ENCODE measurements around the gene VIT.

The VIT gene

DNA sequence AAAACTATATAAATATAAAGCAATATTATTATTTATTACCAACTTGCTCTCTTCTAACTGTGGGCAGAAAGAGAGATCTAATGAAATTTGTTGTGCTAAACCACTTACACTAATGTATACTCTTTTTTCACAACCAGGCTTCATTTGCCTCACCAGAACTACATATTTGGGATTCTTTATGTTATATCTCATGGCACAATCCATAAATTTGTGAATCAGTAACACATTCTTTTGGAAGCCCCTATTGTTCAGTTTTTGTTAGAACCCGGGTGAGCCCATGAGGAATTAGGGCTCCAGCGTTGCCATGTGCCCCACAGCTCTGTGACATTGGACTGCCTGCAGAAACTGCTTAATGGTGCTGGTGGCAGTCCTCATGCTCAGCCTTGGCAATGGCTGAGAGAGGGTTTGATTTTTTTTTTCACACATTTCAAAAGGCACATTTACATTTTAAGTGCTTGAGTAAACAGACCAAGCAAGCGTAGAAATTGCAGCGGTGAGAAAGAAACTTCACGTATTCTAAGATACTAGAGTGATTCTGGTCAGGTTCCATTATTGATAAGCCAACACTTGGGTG, 15.3 kb downstream of the VIT start:
- no peak for DNase-seq (ENCODE audit: low read depth)

DNA sequence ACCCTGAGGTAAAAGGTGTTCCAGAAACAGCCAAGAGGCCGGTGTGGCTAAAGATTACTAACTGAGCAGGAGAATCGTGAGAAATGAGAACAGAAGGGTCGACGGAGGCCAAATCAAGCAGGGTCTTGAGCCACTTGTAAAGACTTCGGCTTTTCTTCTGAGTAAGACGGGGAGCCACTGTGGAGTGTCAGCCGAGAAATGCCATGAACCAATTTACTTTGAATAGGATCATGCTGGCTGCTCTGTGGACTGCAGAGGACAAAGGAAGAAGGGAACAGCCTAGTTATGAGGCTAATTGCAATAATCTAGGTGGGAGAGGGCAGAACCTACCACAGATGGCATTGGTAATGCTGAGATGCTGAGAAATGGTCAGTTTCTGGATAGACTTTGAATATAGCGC, 16.8 kb downstream of the VIT start:
- DNase-seq (ENCODE audit: low read depth), result no peak

DNA sequence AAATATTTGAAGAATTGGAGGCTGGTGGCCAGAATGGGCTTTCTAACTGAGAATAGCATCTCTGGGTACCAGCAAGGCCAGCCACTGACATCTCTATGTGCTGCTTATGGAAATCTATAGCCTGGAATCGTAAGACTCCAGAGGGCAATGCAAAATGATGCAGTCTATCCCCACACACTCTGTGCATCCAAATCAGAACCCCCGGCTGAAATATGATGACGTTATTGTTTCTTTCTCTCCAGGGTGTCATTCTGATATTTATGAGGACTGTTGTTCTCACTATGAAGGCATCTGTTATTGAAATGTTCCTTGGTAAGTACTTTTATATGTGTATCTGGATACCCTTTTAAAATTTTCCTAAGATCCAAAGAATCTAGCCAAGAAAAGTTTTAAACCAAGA, 19.6 kb downstream of the VIT start:
- DNase-seq (ENCODE audit: low read depth), result no peak

DNA sequence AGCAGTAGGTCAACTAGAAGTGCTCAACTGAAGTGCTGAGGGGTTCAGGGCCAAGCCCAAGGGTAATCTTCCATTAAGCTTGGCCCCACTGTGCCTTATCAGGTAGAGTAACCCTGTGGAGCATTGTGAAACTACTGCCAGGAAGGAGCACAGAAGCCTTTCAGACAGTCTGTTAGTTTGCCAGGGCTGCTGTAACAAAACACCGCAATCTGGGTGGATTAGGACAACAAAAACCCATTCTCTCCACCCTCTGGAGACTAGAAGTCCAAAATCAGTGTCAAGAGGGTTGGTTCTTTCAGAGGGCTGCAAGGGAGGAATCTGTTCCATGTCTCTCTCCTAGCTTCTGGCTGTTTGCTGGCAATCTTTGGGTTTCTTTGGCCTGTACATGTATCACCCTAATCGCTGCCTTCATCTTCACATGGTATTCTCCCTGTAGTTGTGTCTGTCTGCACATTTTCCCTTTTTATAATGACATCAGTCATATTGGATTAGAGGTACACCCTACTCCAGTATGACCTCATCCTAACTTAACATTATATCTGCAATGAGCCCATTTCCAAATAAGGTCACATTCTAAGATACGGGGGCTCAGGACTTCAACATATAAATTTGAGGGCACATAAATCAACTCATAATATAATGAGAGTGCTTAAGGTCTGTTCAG, 21.2 kb downstream of the VIT start:
- no peak for DNase-seq (ENCODE audit: low read depth)

DNA sequence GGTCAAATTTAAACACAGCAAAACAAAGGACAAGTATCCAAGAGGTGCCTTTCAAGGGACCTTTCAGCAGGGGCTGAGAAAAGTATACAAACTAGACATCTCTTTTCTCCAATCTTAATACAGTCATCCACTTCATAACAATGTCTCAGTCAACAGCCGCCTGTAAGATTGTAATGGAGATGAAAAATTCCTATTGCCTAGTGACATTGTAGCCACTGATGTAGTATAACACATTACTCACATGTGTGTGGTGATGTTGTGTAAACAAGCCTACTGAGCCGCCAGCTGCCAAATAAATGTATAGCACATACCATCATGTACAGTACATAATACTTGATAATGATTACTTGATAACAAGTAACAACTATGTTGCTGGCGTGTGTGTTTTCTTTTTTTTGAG, 31.0 kb downstream of the VIT start:
- DNase-seq (ENCODE audit: low read depth), result no peak

DNA sequence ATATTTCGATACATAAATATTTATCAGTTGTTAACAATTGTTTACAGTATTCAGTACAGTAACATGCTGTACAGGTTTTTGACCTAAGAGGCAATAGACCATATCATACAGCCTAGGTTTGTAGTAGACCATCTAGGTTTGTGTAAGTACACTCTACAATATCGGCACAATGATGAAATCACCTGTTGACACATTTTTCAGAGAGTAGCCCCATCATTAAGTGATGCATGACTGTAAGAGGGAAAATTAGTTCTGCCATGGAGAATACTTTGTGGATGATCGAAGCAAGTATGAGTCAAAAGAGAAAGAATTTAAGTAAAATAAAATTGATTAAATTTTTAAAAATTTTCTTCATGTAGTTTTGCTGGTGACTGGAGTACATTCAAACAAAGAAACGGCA, 32.6 kb downstream of the VIT start:
- no peak for DNase-seq (ENCODE audit: low read depth)

DNA sequence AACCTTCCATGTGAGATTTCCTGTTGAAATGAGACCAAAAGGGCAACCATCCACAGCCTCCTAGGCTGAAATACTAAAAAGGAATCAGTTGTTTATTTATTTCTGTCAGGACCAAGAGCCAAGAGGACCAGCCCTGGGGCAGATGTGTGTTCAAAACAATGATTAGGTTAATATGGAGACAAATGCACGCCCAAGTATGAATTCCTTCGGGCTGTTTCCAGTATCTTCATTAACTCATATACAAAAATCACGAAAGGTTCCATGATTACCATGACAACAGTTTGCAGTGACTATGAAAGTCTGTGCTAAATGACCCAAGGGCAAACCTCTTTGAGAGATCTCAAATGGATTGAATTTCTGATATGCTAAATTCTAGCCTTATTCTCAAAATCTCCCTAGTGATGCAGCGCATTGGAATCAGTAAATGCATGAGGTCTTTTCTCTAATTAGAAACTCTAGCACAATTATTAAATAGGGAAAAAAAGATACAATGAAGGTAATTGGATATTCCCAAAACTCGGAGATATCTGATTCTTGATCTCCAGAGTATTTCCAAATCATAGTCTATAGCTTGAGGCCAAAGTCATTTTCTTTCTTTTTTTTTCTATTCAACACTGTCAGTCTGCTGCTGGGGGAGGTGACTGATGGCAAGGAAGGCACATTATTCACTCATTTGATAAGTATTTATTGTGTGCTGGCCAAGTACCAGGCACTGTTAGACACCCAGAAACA, 35.6 kb downstream of the VIT start:
- DNase-seq (ENCODE audit: low read depth), result no peak

DNA sequence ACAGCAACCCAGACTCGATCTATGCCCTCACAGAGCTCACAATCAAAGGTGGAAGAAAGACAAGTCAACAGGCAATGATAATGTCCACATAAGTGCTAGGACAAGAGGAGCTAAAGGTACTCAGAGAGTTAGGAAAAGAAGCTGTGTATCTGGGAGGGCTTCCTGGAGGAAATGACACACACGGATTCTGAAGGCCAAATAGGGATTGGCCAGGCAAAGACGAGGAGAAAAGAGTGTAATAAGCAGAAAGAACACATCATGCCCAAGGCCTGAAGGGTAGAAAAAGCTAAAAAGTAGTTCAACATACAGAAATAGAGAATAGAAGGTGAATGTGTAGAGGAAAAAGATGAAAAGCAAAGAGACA, 36.1 kb downstream of the VIT start:
- no peak for DNase-seq (ENCODE audit: low read depth)

DNA sequence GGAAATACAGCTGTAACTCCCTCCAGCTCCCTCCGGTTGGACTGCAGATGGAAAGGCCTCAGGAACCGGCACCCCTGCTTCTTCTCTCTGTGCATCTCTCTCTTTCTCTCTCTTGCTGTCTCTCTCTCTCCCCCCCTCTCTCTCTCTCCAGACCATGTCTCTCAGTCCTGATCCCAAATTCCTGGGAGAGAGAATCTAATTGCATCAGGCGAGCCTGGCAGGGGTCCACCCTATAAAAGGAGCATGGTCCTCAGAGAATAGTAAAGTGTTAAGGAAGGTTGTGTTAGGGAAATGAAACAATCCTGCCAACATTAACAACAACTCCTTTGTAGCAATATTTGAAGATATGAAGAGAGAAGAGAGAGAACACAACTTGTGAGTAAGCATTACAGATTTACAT, 36.7 kb downstream of the VIT start:
- DNase-seq (ENCODE audit: low read depth), result no peak

DNA sequence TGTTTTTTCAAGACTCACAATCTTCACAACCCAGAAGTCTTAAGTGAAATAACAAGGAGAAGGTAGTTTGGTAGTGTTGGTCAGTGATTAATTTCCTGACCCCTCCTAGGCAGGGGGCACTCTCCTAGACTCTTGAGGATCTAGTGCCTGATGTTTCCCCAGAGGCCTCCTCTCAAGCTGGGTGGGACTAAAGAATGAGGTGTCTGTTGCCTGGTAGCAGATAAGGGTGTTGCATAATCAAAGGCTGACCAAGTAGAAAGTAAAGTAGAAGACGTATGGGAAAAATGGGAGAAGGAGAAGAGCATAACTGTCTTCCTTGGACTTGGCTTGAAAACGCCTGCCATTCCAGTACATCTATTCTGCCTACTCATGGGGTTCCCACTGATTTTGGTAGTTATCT, 37.8 kb downstream of the VIT start:
- no peak for DNase-seq (ENCODE audit: low read depth)

DNA sequence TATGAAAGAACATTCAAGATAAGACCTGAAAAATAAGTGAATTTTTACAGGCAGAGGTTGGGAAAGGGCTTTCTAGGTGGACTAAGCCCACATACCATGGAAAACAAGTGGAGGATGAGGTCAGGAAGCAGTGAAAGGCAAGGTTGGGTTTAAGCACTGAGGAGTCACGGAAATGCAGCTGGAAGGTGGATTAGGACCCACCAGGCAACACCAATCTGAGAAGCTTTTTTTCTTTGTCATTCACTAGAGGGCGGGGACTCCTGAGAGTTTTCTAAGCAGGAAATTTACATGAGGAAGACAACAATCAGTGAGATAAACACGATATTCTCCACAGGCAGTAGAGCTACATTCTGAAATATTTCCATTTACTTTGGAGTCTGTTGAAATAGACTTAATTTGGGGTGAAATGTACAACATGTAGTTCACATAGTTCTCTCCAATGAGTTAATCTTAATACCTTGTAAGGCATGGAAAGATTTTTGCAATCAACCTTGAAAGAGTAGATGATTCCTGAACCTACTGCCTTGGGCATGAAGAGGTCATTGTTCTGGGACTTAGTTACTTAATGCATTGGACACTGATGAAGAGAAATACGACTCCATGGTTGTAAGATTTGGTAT, 40.7 kb downstream of the VIT start:
- no peak for DNase-seq (ENCODE audit: low read depth)

DNA sequence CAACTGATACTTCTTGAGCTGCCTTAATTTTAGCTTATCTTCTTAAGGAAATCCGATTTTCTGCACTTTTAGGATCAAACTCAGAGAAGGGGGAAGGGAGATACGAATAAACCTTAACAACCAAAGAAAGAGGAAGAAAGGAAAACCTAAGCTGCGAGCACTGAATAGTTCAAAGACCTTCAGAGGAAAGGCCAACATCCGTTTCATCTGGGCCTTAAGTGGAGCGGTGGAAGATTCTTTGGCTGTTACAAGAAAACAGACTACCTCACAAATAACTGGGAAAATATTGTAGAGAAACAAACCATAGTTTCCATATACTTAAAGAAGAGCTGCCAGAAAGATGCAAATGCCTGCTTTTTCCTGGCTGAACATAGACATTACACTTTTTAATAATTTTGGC, 43.6 kb downstream of the VIT start:
- no peak for DNase-seq (ENCODE audit: low read depth)

DNA sequence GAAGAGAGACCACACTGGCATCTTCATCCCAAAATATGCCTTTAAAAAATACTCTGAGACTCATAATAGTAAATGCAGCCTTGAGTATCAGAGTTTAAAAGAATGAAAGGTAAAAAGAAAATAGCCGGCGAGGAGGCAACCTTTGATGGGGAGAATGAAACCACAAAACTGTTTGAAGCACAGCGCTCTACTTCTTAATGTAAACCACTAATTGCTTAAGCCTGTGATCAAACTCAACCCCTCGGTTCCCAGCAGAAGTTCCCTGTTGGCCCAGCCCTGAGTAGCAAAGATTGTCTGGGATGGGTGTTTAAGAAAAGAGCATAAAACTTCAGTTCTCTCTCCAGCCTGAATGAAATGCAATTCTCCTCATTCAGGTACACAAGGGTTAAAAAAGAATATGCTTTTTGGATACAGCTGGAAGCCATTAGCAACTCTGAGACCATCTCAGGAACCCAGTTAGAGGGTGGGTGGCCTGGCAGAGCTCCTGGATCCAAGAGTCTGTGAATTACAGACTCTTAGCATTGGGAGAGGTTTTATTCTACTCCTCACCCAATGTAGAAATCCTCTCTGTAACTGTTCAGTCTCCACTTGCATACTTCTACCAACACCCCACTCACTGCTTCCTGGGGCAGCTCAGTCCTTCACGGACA, 44.8 kb downstream of the VIT start:
- DNase-seq (ENCODE audit: low read depth), result no peak

DNA sequence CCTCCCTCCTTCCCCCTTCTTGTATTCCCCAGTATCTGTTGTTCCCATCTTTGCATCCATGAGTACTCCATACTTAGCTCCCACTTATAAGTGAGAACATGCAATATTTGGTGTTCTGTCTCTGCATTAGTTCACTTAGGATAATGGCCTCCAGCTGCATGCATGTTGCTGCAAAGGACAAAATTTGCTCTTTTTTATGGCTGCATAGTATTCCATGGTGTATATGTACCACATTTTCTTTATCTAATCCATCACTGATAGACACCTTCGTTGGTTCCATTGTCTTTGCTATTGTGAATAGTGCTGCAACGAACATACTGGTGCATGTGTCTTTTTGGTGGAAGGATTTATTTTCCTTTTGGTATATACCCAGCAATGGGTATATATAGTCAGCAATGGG, 47.4 kb downstream of the VIT start:
- no peak for DNase-seq (ENCODE audit: low read depth)

DNA sequence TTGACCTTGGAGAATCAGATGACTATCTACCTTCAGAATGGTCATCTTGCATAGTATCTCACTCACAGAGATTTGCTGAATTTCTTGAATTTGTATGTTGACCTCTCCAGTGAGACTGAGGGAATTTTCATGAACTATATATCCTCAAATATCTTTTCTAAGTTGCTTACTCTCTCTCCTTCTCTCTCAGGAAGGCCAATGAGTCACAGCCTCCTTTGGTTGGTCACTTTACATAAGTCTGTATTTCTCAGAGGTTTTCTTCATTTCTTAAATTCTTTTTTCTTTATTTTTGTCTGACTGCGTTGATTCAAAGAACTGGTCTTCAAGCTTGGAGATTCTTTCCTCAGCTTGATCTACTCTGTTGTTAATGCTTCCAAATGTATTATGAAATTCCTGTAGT, 51.7 kb downstream of the VIT start:
- no peak for DNase-seq (ENCODE audit: low read depth)

DNA sequence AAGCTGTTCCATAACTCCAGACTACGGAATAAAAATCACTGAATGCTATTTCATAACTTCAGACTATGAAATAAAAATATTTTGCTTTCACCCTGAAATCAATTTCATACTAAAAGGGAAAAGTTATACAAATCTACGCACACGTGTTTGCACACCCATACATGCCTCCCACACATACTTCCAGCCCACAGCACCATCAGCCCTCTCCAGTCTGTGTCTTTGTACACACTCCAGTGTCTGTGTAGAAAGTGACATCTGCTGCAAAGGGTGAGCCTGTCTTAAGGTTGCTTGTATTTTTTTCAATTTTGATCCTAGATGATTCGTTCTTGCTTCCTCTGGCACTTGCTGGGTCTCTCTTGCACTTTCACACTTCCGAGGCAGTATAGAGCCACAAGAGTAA, 53.6 kb downstream of the VIT start:
- DNase-seq (ENCODE audit: low read depth), result no peak

DNA sequence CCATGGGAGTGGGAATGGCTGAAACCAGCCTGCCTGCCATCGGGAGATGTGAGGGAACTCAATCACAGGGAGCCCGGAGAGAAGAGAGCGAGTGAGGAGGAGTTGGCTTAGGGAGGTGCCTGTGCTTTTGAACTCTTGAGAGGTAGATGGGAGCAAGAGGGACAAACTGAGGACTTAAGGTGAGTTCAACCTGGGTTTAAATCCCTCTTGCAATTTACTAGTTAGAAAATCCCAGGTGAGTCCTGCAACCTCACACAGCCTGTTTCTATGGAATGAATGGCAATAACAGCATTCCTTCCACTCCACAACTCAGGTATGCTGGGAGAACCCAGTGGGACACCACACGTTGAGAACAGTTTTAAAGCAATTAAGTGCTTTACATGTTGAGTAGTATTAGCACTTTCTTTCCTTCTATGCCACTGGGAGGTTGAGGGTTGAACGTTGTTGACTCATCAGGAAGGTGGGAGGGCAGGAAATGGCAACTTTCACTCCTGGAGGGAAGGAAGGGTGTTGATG, 57.3 kb downstream of the VIT start:
- no peak for DNase-seq (ENCODE audit: low read depth)

DNA sequence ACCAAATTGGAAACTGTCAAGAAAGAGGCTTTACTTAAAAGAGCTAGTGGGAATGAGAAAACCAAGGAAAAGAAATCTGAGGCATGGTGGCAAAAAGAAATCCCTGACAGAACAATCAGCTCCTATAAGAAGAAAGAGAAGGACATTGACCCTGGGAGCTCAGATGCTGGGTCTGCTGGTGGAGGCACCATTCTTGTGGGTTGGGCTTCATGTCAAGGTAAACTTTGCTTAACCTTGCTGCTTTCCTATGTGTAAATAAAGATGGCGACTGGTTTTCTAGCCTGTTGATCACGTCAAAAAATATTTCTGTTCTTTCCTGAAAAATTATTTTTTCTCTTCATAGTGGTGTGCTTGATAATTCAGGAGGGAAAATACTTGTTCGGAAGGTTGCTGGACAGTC, 58.1 kb downstream of the VIT start:
- no peak for DNase-seq (ENCODE audit: low read depth)

DNA sequence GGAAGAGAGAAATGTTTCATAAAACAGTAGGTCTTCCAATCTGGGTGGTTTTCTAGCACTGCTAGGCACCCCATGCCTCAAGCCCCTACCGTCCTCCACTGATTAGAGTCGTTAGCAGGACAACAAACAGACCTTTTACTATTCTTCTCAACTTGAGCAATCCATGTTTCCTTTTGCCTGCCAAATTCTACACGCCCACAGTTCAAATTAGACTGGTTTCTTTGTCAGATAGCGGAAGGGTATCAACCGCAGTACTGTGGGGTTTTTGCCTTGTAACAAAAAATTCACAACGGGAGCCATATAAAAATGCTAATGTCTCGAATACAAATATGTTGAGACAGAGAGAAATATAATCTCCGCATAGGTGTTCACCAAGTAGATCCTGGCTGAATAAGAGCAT, 59.9 kb downstream of the VIT start:
- no peak for DNase-seq (ENCODE audit: low read depth)

DNA sequence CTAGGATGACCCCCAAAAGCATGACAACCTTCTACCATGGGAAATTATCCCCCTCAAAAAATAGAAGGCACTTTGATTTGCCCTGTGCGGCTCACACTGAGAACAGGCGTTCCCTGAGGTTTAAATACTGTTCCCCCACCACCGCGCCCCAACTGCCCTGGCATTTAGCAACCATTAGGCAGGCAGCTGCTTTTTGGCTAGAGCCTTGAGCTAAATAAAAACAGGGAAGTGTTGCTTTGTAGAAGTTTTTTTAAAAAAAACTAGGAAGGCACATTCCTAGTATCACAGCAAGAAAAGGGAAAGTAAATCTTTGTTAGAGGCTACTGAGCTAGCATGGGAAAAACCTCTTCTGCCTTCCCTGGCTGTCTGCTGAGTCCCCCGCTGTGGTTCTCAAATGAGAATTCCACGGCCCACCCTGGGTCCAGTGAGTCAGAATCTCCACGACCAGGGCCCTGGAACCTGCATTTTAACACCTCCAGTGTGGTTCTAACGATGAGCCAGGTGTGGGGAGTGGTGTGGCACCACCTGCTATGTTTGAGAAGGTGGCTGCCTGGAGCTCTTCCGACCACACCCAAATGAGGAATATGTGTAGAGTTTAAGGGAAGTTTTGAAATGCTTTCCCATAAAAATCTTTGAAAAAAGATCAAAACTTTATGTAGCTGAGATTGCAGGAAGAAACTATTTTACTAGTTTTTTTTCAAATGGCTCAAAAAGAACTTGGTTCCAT, 66.4 kb downstream of the VIT start:
- no peak for DNase-seq (ENCODE audit: low read depth)

DNA sequence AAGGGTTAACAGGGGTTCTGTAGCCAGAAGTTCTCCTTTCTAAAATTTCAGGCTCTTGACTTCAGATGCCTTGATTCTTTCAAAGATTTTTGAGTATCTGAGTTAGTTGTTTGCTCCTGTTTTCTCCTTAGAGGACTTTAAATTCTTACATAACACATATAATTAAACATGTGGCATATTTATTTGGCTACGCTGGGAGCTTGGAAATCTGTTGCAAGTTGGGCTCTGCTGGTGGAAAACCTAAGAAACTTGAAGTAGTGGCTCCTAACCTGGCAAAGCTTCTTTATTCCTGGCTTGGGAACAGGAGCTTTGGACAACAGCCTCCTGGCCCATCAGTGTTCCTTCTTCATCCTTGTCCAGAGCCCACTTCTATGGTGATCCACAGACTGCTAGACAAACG, 72.6 kb downstream of the VIT start:
- no peak for DNase-seq (ENCODE audit: low read depth)
